ENCODE measurements around the gene PIEZO1. TPM values are rescaled to one million over a fixed set of nuclear protein-coding genes. Genes with fewer than 3 reads are reported as not detected.

PIEZO1 gene
- total RNA-seq, 6 experiments from 2014 or later: 48.9 to 91.9 (median 64.4) TPM

DNA sequence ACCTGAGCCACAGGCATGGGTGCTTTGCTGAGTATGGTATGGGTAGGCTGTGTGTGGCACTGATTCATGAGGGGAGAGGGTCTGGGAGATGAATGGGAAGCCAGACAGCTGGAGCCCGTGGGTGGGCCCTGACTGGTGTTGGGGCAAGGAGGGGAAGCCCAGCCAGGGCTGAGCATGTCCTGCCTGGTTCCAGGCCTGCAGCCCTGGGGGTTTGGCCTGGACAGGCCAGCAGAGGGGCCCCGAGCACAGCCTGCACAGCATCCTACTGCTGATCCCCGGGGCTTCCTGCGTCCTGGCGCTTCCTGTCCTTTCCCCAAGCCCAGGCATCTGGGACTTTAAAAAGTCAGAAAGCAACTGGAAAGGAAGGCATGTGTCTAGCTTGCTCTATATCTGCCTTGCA, 117.6 kb downstream of the PIEZO1 start:
- Histone ChIP-seq H3K27ac (no peak overlapping the region), H3K9me3 (no peaks in the 10 kb centered on the region), H3K4me3 (no peak overlapping the region), H3K36me3 (no peaks in the 10 kb centered on the region), H3K27me3 (no peaks in the 10 kb centered on the region), H3K4me1 (peaks cover 0 to 18% (median 8%) of the 10 kb centered on the region in 4 donors)
- 37% methylated on average over 2 of the region's 5 CpGs for WGBS (ENCODE audit: insufficient coverage, low coverage, low lambda C conversion rate, missing lambda C conversion rate)
- intact Hi-C loops (cut with DNase I): no loop called here
- DNase-seq: peak in 1 of 3 donors; percentile 42
- ATAC-seq: no peak
- TF ChIP-seq POLR2A (IDR thresholded peaks at IDR 0.05): no peak
- TF ChIP-seq, protein P1, sequence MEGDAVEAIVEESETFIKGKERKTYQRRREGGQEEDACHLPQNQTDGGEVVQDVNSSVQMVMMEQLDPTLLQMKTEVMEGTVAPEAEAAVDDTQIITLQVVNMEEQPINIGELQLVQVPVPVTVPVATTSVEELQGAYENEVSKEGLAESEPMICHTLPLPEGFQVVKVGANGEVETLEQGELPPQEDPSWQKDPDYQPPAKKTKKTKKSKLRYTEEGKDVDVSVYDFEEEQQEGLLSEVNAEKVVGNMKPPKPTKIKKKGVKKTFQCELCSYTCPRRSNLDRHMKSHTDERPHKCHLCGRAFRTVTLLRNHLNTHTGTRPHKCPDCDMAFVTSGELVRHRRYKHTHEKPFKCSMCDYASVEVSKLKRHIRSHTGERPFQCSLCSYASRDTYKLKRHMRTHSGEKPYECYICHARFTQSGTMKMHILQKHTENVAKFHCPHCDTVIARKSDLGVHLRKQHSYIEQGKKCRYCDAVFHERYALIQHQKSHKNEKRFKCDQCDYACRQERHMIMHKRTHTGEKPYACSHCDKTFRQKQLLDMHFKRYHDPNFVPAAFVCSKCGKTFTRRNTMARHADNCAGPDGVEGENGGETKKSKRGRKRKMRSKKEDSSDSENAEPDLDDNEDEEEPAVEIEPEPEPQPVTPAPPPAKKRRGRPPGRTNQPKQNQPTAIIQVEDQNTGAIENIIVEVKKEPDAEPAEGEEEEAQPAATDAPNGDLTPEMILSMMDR (IDR thresholded peaks at IDR 0.05): no peak

DNA sequence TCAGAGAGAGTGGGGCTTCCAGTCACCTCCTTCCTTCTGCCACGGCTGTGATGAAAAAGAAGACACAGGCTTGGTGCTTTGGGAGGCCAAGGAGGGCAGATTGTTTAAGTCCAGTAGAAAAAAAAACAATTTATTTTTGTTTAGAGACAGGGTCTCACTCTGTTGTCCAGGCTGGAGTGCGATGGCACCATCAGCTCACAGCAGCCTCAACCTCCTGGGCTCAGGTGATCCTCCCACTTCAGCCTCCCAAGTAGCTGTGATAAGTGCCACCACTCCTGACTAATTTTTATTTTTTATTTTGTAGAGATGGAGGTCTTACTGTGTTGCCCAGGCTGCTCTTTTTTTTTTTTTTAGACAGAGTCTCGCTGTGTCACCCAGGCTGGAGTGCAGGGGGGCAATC, 119.5 kb downstream of the PIEZO1 start:
- Histone ChIP-seq H3K9me3 (no peaks in the 10 kb centered on the region), H3K4me1 (peaks cover 0 to 26% (median 8%) of the 10 kb centered on the region in 4 donors), H3K27ac (peak overlapping the region in 2 of 3 donors; percentile 66 to 89), H3K27me3 (no peaks in the 10 kb centered on the region), H3K36me3 (no peaks in the 10 kb centered on the region), H3K4me3 (no peak overlapping the region)
- no peak for ATAC-seq
- intact Hi-C loops (cut with DNase I): no loop called here
- TF ChIP-seq, protein P1 (IDR thresholded peaks at IDR 0.05): no peak
- TF ChIP-seq POLR2A (IDR thresholded peaks at IDR 0.05): no peak
- no peak for DNase-seq
- WGBS (ENCODE audit: insufficient coverage, low coverage, low lambda C conversion rate, missing lambda C conversion rate): 65% methylated on average over 2 of the region's 3 CpGs

Small RNA genes lying within 50 kb of the gene (microRNA-seq; reads per million reads assigned to microRNA genes)
- 0 reads per million in 2 donors for gene MIR4722

Other genes starting within 250 kb of the PIEZO1 start
- 10 to 100 TPM in 5 of 6 experiments, 1 to 10 TPM in 1; 8.7 to 22.8 (median 16.4) TPM for gene ZC3H18, start 214.8 kb downstream of the PIEZO1 start, total RNA-seq
- not detected for gene IL17C, start 146.6 kb downstream of the PIEZO1 start, total RNA-seq
- 10 to 100 TPM; 22.8 to 70.0 (median 41.3) TPM for gene CYBA, start 134.2 kb downstream of the PIEZO1 start, total RNA-seq
- gene MVD, start 122.1 kb downstream of the PIEZO1 start, total RNA-seq: 10 to 100 TPM; 10.2 to 57.1 (median 15.2) TPM
- under 1 TPM; 0.15 to 0.98 (median 0.35) TPM for gene SNAI3, start 98.7 kb downstream of the PIEZO1 start, total RNA-seq
- 10 to 100 TPM in 2 of 6 experiments, 1 to 10 TPM in 4; 8.1 to 12.8 (median 10.0) TPM for gene RNF166, start 78.8 kb downstream of the PIEZO1 start, total RNA-seq
- 1 to 10 TPM; 5.0 to 9.5 (median 8.2) TPM for gene CTU2, start 78.7 kb downstream of the PIEZO1 start, total RNA-seq
- 1 to 10 TPM in 2 of 6 experiments, under 1 TPM in 4; 0.22 to 9.6 (median 0.42) TPM for gene CDT1, start 18.6 kb upstream of the PIEZO1 start, total RNA-seq
- 100 to 1,000 TPM in 2 of 6 experiments, 10 to 100 TPM in 4; 61.4 to 120 (median 74.1) TPM for gene APRT, start 26.7 kb upstream of the PIEZO1 start, total RNA-seq
- gene GALNS, start 71.7 kb upstream of the PIEZO1 start, total RNA-seq: 10 to 100 TPM in 5 of 6 experiments, 1 to 10 TPM in 1; 9.2 to 20.6 (median 16.5) TPM
- gene TRAPPC2L, start 71.9 kb upstream of the PIEZO1 start, total RNA-seq: 10 to 100 TPM; 15.1 to 25.5 (median 20.1) TPM
- under 1 TPM in 1 of 6 experiments, not detected in 5; 0.37 TPM for gene PABPN1L, start 81.4 kb upstream of the PIEZO1 start, total RNA-seq
- gene CBFA2T3, start 192.0 kb upstream of the PIEZO1 start, total RNA-seq: 1 to 10 TPM; 2.5 to 9.8 (median 4.2) TPM

All from right lobe of liver (tissue), 6 donors.